ENCODE measurements around the gene DMBX1. TPM values are rescaled to one million over a fixed set of nuclear protein-coding genes. Genes with fewer than 3 reads are reported as not detected.

DMBX1 gene
- total RNA-seq (2022; extraction: Qiagen RNA extraction; ENCODE audit: low read depth) = 0.61 to 1.5 TPM (median 0.82 TPM) in 5 replicates

DNA sequence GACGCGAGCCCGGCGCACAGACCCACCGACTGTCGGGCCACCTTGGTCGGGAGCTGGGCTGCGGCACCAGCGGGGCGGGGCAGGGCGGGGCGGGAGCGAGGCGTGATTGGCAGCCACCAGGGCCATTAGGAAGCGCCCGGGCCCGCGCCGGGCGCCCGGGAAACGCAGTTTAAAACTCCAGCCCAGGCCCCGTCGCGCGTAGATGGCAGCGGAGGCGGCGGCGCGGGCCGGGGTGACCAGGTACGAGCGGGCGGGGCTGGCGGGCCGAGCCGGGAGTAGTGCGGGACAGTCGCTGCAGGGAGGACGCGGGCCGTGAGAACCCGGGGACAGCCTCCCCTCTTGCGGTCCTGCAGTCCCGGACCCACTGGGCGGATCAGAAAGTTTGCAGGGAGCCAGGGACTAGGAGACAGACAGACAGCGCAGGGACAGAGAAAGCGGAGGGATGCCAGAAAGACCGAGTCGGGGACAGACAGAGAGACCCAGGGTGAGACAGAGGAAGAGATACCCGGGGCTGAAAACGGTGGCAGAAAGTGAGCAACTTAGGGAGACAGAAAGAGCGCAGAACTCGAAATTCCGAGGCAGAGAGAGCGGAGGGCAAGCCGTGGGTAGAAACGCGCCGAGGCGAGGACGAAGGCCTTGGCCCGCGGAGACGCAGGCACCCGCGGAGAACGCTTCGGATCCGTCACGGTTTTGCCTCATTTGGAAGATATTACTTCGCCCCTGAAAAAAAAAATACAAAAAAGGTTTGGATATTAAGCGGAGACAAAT lies at the start of gene DMBX1:
Gene DMBX1, plus strand, starts transcription at position 199 of the 768 bp plus-strand sequence. CDS start 17,175 bp downstream, outside the sequence.

Other genes starting within 250 kb of the DMBX1 start
- 10.2 to 12.8 TPM (median 12.1 TPM) in 5 replicates for gene RAD54L, start 242.1 kb upstream of the DMBX1 start, total RNA-seq (2022; extraction: Qiagen RNA extraction; ENCODE audit: low read depth)
- 36.5 to 46.3 TPM (median 42.0 TPM) in 5 replicates for gene LRRC41, start 186.2 kb upstream of the DMBX1 start, total RNA-seq (2022; extraction: Qiagen RNA extraction; ENCODE audit: low read depth)
- 397 to 570 TPM (median 421 TPM) in 5 replicates for gene UQCRH, start 186.1 kb upstream of the DMBX1 start, total RNA-seq (2022; extraction: Qiagen RNA extraction; ENCODE audit: low read depth)
- 11.5 to 14.9 TPM (median 13.3 TPM) in 5 replicates for gene NSUN4, start 149.0 kb upstream of the DMBX1 start, total RNA-seq (2022; extraction: Qiagen RNA extraction; ENCODE audit: low read depth)
- 0.81 to 2.6 TPM (median 0.83 TPM) in 5 replicates for gene FAAH, start 95.5 kb upstream of the DMBX1 start, total RNA-seq (2022; extraction: Qiagen RNA extraction; ENCODE audit: low read depth)
- gene KNCN, start 61.8 kb downstream of the DMBX1 start, total RNA-seq (2022; extraction: Qiagen RNA extraction; ENCODE audit: low read depth) = not detected in 5 replicates
- 16.3 to 19.1 TPM (median 17.9 TPM) in 5 replicates for gene MKNK1, start 114.4 kb downstream of the DMBX1 start, total RNA-seq (2022; extraction: Qiagen RNA extraction; ENCODE audit: low read depth)
- 4.2 to 4.8 TPM (median 4.5 TPM) in 5 replicates for gene MOB3C, start 127.0 kb downstream of the DMBX1 start, total RNA-seq (2022; extraction: Qiagen RNA extraction; ENCODE audit: low read depth)
- 29.8 to 34.5 TPM (median 33.1 TPM) in 5 replicates for gene ATPAF1, start 178.5 kb downstream of the DMBX1 start, total RNA-seq (2022; extraction: Qiagen RNA extraction; ENCODE audit: low read depth)
- not detected in 5 replicates for gene TEX38, start 182.0 kb downstream of the DMBX1 start, total RNA-seq (2022; extraction: Qiagen RNA extraction; ENCODE audit: low read depth)
- gene EFCAB14, start 229.3 kb downstream of the DMBX1 start, total RNA-seq (2022; extraction: Qiagen RNA extraction; ENCODE audit: low read depth) = 23.4 to 30.5 TPM (median 26.3 TPM) in 5 replicates

Measured in A549 treated with CpdA at 1 μM for 4 hours (cell line).